HepG2 (cell line): ENCODE data around the gene PITX3. TPM values are rescaled to one million over a fixed set of nuclear protein-coding genes. Genes with fewer than 3 reads are reported as not detected.

ENCODE experiments used
- ATRX ChIP-seq: sonication (generic); formaldehyde crosslinking; IDR thresholded peaks from 2 replicates; pipeline ENCODE4 v1.4.0; 2020; ENCODE audit warnings: missing genetic modification reagents, borderline replicate concordance
- KMT2B ChIP-seq: IDR thresholded peaks from 2 replicates; pipeline ENCODE4 v1.6.1; 2016; ENCODE audit warnings: missing genetic modification reagents, missing compliant biosample characterization
- NBN ChIP-seq: fragments of 450-650 bp; conservative IDR thresholded peaks from 2 replicates; pipeline ENCODE4 v1.6.1; 2017
- PHF5A ChIP-seq: IDR thresholded peaks from one replicate; pipeline ENCODE4 v1.6.1; 2018; ENCODE audit warnings: low read depth, missing genetic modification reagents; ENCODE audit not compliant: unreplicated experiment
- POLR2G ChIP-seq: fragments of 200-400 bp; formaldehyde crosslinking; IDR thresholded peaks from 2 replicates; pipeline ENCODE4 v1.6.1; 2018; ENCODE audit warnings: mild to moderate bottlenecking, low read depth, low read length, moderate library complexity
- YEATS2 ChIP-seq: sonication (generic); formaldehyde crosslinking; IDR thresholded peaks from 2 replicates; pipeline ENCODE4 v1.4.0; 2020; ENCODE audit warnings: missing genetic modification reagents, borderline replicate concordance
- ZNF256 ChIP-seq: sonication (generic); formaldehyde crosslinking; conservative IDR thresholded peaks from 2 replicates; pipeline ENCODE4 v1.4.0; 2020; ENCODE audit warnings: missing genetic modification reagents
- ZNF30 ChIP-seq: sonication (generic); formaldehyde crosslinking; IDR thresholded peaks from 2 replicates; pipeline ENCODE4 v1.5.0; 2020; ENCODE audit warnings: mild to moderate bottlenecking, missing genetic modification reagents
- ZNF557 ChIP-seq: sonication (generic); formaldehyde crosslinking; IDR thresholded peaks from 2 replicates; pipeline ENCODE4 v1.4.0; 2020; ENCODE audit warnings: missing genetic modification reagents
- ZNF878 ChIP-seq: sonication (generic); formaldehyde crosslinking; IDR thresholded peaks from 2 replicates; pipeline ENCODE4 v1.8.1; 2023; ENCODE audit warnings: mild to moderate bottlenecking, missing genetic modification reagents, moderate library complexity
- ZSCAN30 ChIP-seq: sonication (generic); formaldehyde crosslinking; IDR thresholded peaks from 2 replicates; pipeline ENCODE4 v1.5.0; 2020; ENCODE audit warnings: mild to moderate bottlenecking, missing genetic modification reagents
- polyA plus RNA-seq, 8 experiments: library from polyadenylated mRNA; depleted of rRNA in 3 of 8; stranded (reverse) in 7 of 8; unstranded in 1 of 8; fragments of >200 nt; fragmentation: Illumina TruSeq in 4 of 8; extraction: Trizol in 4 of 8; gene quantifications; 2 replicates each; pipeline versions ENCODE4 v1.2.1 to v1.2.3, GENCODE V29; 2011 to 2016; ENCODE audit warnings: low read depth in 4 of 8, missing spikeins in 1 of 8, mixed read lengths in 1 of 8; ENCODE audit not compliant: insufficient read depth in 1 of 8
- total RNA-seq, 5 experiments: library from RNA; depleted of rRNA; stranded (reverse); fragments of >200 nt; fragmentation: Illumina TruSeq; extraction: Trizol; gene quantifications; 2 replicates each; pipeline ENCODE4 v1.2.3, GENCODE V29; 2016; ENCODE audit warnings: low read depth in 1 of 5
- TF ChIP-seq, protein P1 (sequence below): sonication (generic); formaldehyde crosslinking; IDR thresholded peaks from 2 replicates; pipeline ENCODE4 v1.4.0; 2020; ENCODE audit warnings: missing genetic modification reagents
- TF ChIP-seq, protein P2 (sequence below): IDR thresholded peaks from 2 replicates; pipeline ENCODE4 v1.6.1; 2018; ENCODE audit warnings: missing genetic modification reagents, mild to moderate bottlenecking, missing compliant biosample characterization
- TF ChIP-seq, protein P3 (sequence below): sonication (generic); formaldehyde crosslinking; IDR thresholded peaks from 2 replicates; pipeline ENCODE4 v1.9.0; 2021; ENCODE audit warnings: missing genetic modification reagents, borderline replicate concordance
- TF ChIP-seq, protein P4 (sequence below): sonication (generic); formaldehyde crosslinking; IDR thresholded peaks from 2 replicates; pipeline ENCODE4 v1.4.0; 2020; ENCODE audit warnings: low read depth, missing genetic modification reagents
- TF ChIP-seq, protein P5 (sequence below): IDR thresholded peaks from 2 replicates; pipeline ENCODE4 v1.6.1; 2016
- TF ChIP-seq, protein P6 (sequence below): sonication (generic); formaldehyde crosslinking; IDR thresholded peaks from 2 replicates; pipeline ENCODE4 v1.5.1; 2020; ENCODE audit warnings: missing genetic modification reagents, mild to moderate bottlenecking, borderline replicate concordance

The PITX3 gene
- total and polyA plus RNA-seq, 2 of the 13 experiments (the other 11 are each of a cell fraction or from before 2014, with no cell fraction given) = not detected

DNA sequence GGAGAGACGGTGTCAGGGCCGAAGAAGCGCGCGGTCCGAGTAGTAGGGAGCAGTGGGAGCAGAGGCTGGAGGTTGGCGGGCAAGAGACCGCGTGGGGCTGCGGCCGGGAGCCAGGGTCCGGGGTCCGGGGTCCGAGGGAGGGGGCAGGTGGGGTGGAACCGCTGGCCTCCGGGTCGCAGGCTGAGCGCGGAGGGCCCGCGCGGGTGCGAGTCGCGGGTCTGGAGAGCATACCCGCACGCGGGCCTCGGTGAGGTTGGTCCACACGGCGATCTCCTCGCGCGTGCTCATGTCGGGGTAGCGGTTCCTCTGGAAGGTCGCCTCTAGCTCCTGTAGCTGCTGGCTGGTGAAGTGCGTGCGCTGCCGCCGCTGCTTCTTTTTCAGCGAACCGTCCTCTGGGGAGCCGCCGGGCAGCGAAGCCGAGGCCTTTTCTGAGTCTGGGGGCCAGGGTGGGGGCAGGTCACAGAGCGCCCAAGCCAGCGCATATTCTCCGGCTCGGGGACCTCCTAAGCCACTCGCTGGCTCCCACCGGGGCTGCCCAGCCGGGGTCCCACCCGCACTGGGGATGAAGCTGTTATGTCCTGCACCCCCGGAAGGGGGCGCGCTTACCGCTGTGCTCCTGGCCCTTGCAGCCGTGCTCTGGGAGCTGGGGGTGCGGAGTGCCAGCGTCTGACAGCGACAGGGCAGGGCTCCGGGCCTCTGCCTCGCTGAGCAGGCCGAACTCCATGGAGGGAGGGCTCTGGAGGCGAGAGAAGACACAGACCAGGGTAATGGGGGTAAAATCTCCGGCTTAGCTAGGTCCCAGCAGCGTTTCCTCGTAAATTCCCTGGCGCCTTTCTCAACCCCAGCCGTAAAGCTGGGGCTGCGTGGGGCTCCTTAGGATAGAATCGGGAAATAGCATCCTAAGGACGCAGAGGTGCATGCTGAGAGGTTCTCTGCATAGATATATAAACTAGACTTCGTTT lies 9.7 kb downstream of the PITX3 start (continued):
- TF ChIP-seq ZNF256 (CRISPR knock-in tag) (no peak), YEATS2 (no peak), PHF5A (CRISPR knock-in tag) (no peak), ATRX (CRISPR knock-in tag) (no peak), POLR2G (no peak), NBN (no peak), ZNF878 (no peak), KMT2B (CRISPR knock-in tag) (no peak), ZSCAN30 (CRISPR knock-in tag) (no peak), ZNF557 (CRISPR knock-in tag) (no peak), ZNF30 (CRISPR knock-in tag) (no peak)
- TF ChIP-seq, protein P1, sequence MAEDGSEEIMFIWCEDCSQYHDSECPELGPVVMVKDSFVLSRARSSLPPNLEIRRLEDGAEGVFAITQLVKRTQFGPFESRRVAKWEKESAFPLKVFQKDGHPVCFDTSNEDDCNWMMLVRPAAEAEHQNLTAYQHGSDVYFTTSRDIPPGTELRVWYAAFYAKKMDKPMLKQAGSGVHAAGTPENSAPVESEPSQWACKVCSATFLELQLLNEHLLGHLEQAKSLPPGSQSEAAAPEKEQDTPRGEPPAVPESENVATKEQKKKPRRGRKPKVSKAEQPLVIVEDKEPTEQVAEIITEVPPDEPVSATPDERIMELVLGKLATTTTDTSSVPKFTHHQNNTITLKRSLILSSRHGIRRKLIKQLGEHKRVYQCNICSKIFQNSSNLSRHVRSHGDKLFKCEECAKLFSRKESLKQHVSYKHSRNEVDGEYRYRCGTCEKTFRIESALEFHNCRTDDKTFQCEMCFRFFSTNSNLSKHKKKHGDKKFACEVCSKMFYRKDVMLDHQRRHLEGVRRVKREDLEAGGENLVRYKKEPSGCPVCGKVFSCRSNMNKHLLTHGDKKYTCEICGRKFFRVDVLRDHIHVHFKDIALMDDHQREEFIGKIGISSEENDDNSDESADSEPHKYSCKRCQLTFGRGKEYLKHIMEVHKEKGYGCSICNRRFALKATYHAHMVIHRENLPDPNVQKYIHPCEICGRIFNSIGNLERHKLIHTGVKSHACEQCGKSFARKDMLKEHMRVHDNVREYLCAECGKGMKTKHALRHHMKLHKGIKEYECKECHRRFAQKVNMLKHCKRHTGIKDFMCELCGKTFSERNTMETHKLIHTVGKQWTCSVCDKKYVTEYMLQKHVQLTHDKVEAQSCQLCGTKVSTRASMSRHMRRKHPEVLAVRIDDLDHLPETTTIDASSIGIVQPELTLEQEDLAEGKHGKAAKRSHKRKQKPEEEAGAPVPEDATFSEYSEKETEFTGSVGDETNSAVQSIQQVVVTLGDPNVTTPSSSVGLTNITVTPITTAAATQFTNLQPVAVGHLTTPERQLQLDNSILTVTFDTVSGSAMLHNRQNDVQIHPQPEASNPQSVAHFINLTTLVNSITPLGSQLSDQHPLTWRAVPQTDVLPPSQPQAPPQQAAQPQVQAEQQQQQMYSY (CRISPR knock-in tag) = no peak
- TF ChIP-seq, protein P2, sequence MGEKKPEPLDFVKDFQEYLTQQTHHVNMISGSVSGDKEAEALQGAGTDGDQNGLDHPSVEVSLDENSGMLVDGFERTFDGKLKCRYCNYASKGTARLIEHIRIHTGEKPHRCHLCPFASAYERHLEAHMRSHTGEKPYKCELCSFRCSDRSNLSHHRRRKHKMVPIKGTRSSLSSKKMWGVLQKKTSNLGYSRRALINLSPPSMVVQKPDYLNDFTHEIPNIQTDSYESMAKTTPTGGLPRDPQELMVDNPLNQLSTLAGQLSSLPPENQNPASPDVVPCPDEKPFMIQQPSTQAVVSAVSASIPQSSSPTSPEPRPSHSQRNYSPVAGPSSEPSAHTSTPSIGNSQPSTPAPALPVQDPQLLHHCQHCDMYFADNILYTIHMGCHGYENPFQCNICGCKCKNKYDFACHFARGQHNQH (CRISPR knock-in tag) = no peak
- TF ChIP-seq, protein P3, sequence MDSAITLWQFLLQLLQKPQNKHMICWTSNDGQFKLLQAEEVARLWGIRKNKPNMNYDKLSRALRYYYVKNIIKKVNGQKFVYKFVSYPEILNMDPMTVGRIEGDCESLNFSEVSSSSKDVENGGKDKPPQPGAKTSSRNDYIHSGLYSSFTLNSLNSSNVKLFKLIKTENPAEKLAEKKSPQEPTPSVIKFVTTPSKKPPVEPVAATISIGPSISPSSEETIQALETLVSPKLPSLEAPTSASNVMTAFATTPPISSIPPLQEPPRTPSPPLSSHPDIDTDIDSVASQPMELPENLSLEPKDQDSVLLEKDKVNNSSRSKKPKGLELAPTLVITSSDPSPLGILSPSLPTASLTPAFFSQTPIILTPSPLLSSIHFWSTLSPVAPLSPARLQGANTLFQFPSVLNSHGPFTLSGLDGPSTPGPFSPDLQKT (CRISPR knock-in tag) = no peak
- TF ChIP-seq, protein P4, sequence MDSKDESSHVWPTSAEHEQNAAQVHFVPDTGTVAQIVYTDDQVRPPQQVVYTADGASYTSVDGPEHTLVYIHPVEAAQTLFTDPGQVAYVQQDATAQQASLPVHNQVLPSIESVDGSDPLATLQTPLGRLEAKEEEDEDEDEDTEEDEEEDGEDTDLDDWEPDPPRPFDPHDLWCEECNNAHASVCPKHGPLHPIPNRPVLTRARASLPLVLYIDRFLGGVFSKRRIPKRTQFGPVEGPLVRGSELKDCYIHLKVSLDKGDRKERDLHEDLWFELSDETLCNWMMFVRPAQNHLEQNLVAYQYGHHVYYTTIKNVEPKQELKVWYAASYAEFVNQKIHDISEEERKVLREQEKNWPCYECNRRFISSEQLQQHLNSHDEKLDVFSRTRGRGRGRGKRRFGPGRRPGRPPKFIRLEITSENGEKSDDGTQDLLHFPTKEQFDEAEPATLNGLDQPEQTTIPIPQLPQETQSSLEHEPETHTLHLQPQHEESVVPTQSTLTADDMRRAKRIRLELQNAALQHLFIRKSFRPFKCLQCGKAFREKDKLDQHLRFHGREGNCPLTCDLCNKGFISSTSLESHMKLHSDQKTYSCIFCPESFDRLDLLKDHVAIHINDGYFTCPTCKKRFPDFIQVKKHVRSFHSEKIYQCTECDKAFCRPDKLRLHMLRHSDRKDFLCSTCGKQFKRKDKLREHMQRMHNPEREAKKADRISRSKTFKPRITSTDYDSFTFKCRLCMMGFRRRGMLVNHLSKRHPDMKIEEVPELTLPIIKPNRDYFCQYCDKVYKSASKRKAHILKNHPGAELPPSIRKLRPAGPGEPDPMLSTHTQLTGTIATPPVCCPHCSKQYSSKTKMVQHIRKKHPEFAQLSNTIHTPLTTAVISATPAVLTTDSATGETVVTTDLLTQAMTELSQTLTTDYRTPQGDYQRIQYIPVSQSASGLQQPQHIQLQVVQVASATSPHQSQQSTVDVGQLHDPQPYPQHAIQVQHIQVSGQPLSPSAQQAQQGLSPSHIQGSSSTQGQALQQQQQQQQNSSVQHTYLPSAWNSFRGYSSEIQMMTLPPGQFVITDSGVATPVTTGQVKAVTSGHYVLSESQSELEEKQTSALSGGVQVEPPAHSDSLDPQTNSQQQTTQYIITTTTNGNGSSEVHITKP (CRISPR knock-in tag) = no peak
- TF ChIP-seq, protein P5, sequence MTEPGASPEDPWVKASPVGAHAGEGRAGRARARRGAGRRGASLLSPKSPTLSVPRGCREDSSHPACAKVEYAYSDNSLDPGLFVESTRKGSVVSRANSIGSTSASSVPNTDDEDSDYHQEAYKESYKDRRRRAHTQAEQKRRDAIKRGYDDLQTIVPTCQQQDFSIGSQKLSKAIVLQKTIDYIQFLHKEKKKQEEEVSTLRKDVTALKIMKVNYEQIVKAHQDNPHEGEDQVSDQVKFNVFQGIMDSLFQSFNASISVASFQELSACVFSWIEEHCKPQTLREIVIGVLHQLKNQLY (CRISPR knock-in tag) = no peak
- TF ChIP-seq, protein P6, sequence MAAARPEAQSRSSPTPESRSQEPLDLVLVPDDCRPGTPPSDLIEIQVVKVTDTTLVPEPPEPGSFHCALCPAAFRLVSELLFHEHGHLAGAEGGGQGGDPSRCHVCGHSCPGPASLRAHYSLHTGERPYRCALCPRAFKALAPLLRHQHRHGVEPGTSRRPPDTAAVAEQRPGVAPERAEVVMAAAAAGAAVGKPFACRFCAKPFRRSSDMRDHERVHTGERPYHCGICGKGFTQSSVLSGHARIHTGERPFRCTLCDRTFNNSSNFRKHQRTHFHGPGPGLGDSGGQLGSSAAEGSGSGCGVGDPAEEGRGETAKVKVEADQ (CRISPR knock-in tag) = no peak
